K562 (cell line): Measurements from ENCODE around the gene SEC16A. TPM values are rescaled to one million over a fixed set of nuclear protein-coding genes. Genes with fewer than 3 reads are reported as not detected.

Source experiments
- CBX3 ChIP-seq, 2 experiments: IDR thresholded peaks; 1 replicate in 1 of 2; 2 replicates in 1 of 2; pipeline ENCODE4 v1.6.1; 2012; ENCODE audit warnings: inconsistent platforms in 2 of 2, low read length in 2 of 2, borderline replicate concordance in 1 of 2, control low read depth in 1 of 2
- ETV1 ChIP-seq: fragments of 450-650 bp; conservative IDR thresholded peaks from 2 replicates; pipeline ENCODE4 v1.6.1; 2016; ENCODE audit warnings: missing genetic modification characterization, control low read depth, low read depth, missing compliant biosample characterization
- FOXP4 ChIP-seq: sonication (generic); formaldehyde crosslinking; IDR thresholded peaks from 2 replicates; pipeline ENCODE4 v1.8.0; 2022; ENCODE audit warnings: mild to moderate bottlenecking, missing genetic modification reagents, borderline replicate concordance
- HMGXB4 ChIP-seq: sonication (generic); formaldehyde crosslinking; IDR thresholded peaks from 2 replicates; pipeline ENCODE4 v1.8.1; 2023; ENCODE audit warnings: mild to moderate bottlenecking, missing genetic modification reagents
- MAZ ChIP-seq, 2 experiments: fragments of 450-650 bp in 1 of 2; sonication (generic) in 1 of 2; formaldehyde crosslinking; IDR thresholded peaks in 1 of 2; conservative IDR thresholded peaks in 1 of 2; 2 replicates each; pipeline versions ENCODE4 v1.4.0 to v1.5.0; 2020; ENCODE audit warnings: mild to moderate bottlenecking in 1 of 2, missing genetic modification reagents in 1 of 2
- POLR2AphosphoS5 ChIP-seq: IDR thresholded peaks from 2 replicates; pipeline ENCODE4 v1.6.1; 2011; ENCODE audit warnings: mild to moderate bottlenecking, low read depth, low read length, moderate library complexity; ENCODE audit not compliant: control insufficient read depth, insufficient read depth
- ZFP1 ChIP-seq: fragments of 450-650 bp; formaldehyde crosslinking; IDR thresholded peaks from 2 replicates; pipeline ENCODE4 v1.4.0; 2020; ENCODE audit warnings: mild to moderate bottlenecking, mixed read lengths
- ZNF655 ChIP-seq: fragments of 250-450 bp; sonication (Bioruptor Pico); IDR thresholded peaks from 2 replicates; pipeline ENCODE4 v1.5.0; 2021
- polyA plus RNA-seq, 8 experiments: library from polyadenylated mRNA; depleted of rRNA in 4 of 8; stranded (reverse) in 5 of 8; unstranded in 3 of 8; fragments of >200 nt; fragmentation: Nextera tagmentation in 2 of 8; fragmentation: Illumina TruSeq in 1 of 8; extraction: Ambion mirVana in 2 of 8; extraction: Trizol in 1 of 8; gene quantifications; 2 replicates each; pipeline versions ENCODE4 v1.2.1 to v1.2.3, GENCODE V29; 2011 to 2014; ENCODE audit warnings: inconsistent platforms in 1 of 8, missing spikeins in 1 of 8
- total RNA-seq, 7 experiments: library from RNA; depleted of rRNA in 6 of 7; stranded (reverse); fragments of >200 nt in 6 of 7; fragmentation: Illumina TruSeq in 2 of 7; extraction: Trizol in 2 of 7; gene quantifications; 2 replicates each; pipeline versions ENCODE4 v1.2.1 to v1.2.3, GENCODE V29; 2011 to 2021; ENCODE audit warnings: low replicate concordance in 1 of 7

SEC16A gene
- total and polyA plus RNA-seq, 9 of the 15 experiments (the other 6 are each of a cell fraction or from before 2014, with no cell fraction given), result 8.3 to 62.8 (median 14.0) TPM

- no peak for TF ChIP-seq FOXP4 (CRISPR knock-in tag)
- TF ChIP-seq MAZ (CRISPR knock-in tag; conservative IDR thresholded peaks at IDR 0.05 in 1 of 2, IDR thresholded peaks at IDR 0.05 in 1 of 2), result peak; percentile 72 to 90
- peak; percentile 87; the same call in 1 of the 2 replicates for TF ChIP-seq HMGXB4
- no peak for TF ChIP-seq CBX3 (IDR thresholded peaks at IDR 0.05; ENCODE audit: borderline replicate concordance in 1 of 2, low read length in 2 of 2)
- no peak for TF ChIP-seq ZNF655 (CRISPR knock-in tag)
- peak; percentile 86 for TF ChIP-seq POLR2AphosphoS5
- 0 out of 2 replicates have a peak, but pooled peaks have one; percentile 33 for TF ChIP-seq ETV1 (tag)
- no peak for TF ChIP-seq ZFP1
These were observed at the start of gene SEC16A (continued) for GRCh38 chr9:136482793-136483588.
